DOHH2 (cell line): ENCODE measurements around the gene SOX21.

Experiments
- H3F3A ChIP-seq: fragments of 200-600 bp; sonication (generic), shearing (Covaris generic); 2 replicates; pipeline ENCODE4 v1.6.0; 2016; ENCODE audit warnings: antibody characterized with exemption, mild to moderate bottlenecking; ENCODE audit not compliant: control insufficient read depth, insufficient read depth
- H3K27ac ChIP-seq: fragments of 200-600 bp; sonication (generic); 2 replicates; pipeline ENCODE4 v1.5.1; 2014; ENCODE audit warnings: low read depth, mild to moderate bottlenecking, low read length, moderate library complexity
- H3K27me3 ChIP-seq: fragments of 200-600 bp; sonication (generic); 2 replicates; pipeline ENCODE4 v1.6.1; 2014; ENCODE audit warnings: mild to moderate bottlenecking, low read length, mixed read lengths; ENCODE audit not compliant: control insufficient read depth
- H3K36me3 ChIP-seq: fragments of 200-600 bp; sonication (generic); 2 replicates; pipeline ENCODE4 v1.6.1; 2014; ENCODE audit warnings: mild to moderate bottlenecking, low read length, moderate library complexity, mixed read lengths; ENCODE audit not compliant: control insufficient read depth
- H3K4me1 ChIP-seq: fragments of 200-600 bp; sonication (generic); 2 replicates; pipeline ENCODE4 v1.6.1; 2014; ENCODE audit warnings: mild to moderate bottlenecking, low read length, mixed read lengths; ENCODE audit not compliant: control insufficient read depth
- H3K4me2 ChIP-seq: fragments of 200-600 bp; sonication (generic); 2 replicates; pipeline ENCODE4 v1.6.0; 2014; ENCODE audit warnings: mild to moderate bottlenecking, low read length, moderate library complexity
- H3K4me3 ChIP-seq: fragments of 200-600 bp; sonication (generic); 2 replicates; pipeline ENCODE4 v1.5.1; 2014; ENCODE audit warnings: mild to moderate bottlenecking, low read length, mixed read lengths
- H3K79me2 ChIP-seq: fragments of 200-600 bp; sonication (generic); 2 replicates; pipeline ENCODE4 v1.6.1; 2014; ENCODE audit warnings: mild to moderate bottlenecking, low read length, mixed read lengths; ENCODE audit not compliant: control insufficient read depth
- H3K9me2 ChIP-seq: fragments of 200-600 bp; sonication (generic); replicated peaks from 2 replicates; pipeline ENCODE4 v1.6.1; 2014; ENCODE audit warnings: mild to moderate bottlenecking, low read length, mixed read lengths; ENCODE audit not compliant: control insufficient read depth
- H3K9me3 ChIP-seq: fragments of 200-600 bp; sonication (generic); 2 replicates; pipeline ENCODE4 v1.6.1; 2014; ENCODE audit warnings: antibody characterized with exemption, low read length, mixed read lengths; ENCODE audit not compliant: control insufficient read depth, insufficient read depth
- H4K20me1 ChIP-seq: fragments of 200-600 bp; sonication (generic); 2 replicates; pipeline ENCODE4 v1.6.0; 2014; ENCODE audit warnings: low read depth, mild to moderate bottlenecking, antibody characterized with exemption, low read length, moderate library complexity; ENCODE audit not compliant: control insufficient read depth, insufficient read depth
- CTCF ChIP-seq: fragments of 200-600 bp; sonication (generic); IDR thresholded peaks from one replicate; pipeline ENCODE4 v1.5.1; 2014; ENCODE audit warnings: antibody characterized with exemption, mild to moderate bottlenecking, low read depth, low read length; ENCODE audit not compliant: poor library complexity, severe bottlenecking
- EZH2phosphoT487 ChIP-seq: fragments of 200-600 bp; sonication (generic); IDR thresholded peaks from 2 replicates; pipeline ENCODE4 v1.6.1; 2017; ENCODE audit warnings: borderline replicate concordance, mild to moderate bottlenecking, antibody characterized with exemption, low read length, moderate library complexity, mixed read lengths

The SOX21 gene

DNA sequence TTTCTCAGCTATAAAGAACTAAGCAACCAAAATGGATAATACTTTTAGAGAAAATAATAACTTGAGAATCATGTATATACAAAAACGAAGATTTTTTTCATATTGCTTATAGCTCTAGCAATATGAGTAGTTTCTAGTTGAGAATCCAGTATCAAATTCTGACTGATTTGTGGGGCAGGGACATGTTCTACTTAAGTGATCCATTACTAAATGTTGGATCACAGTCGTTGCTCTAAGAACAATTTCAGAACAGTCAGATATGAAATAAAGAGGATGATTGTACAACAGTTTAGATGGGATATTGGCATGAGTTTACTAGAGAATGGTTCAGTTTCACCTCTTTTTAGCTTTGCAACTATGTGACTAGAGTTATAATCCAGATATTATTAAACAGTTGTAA, 39.9 kb downstream of the SOX21 start:
- Histone ChIP-seq H3K27ac (no peak overlapping the region), H3K4me1 (no peaks in the 10 kb centered on the region), H4K20me1 (no peaks in the 10 kb centered on the region), H3K27me3 (no peaks in the 10 kb centered on the region), H3F3A (no peaks in the 10 kb centered on the region), H3K4me2 (no peak overlapping the region), H3K36me3 (no peaks in the 10 kb centered on the region), H3K79me2 (no peaks in the 10 kb centered on the region), H3K9me2 (no peaks in the 10 kb centered on the region), H3K4me3 (no peak overlapping the region), H3K9me3 (no peaks in the 10 kb centered on the region)
- TF ChIP-seq EZH2phosphoT487 (no peak), CTCF (no peak)

- H3K4me2 ChIP-seq, result no peak overlapping the region
- H3K9me2 ChIP-seq, result no peaks in the 10 kb centered on the region
- H3K79me2 ChIP-seq, result no peaks in the 10 kb centered on the region
- H3K4me1 ChIP-seq, result no peaks in the 10 kb centered on the region
- no peaks in the 10 kb centered on the region for H4K20me1 ChIP-seq
- no peaks in the 10 kb centered on the region for H3K9me3 ChIP-seq
- no peaks in the 10 kb centered on the region for H3F3A ChIP-seq
- H3K27me3 ChIP-seq, result peaks cover 14% of the 10 kb centered on the region
- no peaks in the 10 kb centered on the region for H3K36me3 ChIP-seq
- TF ChIP-seq EZH2phosphoT487 (no peak), CTCF (no peak)
- H3K4me3 ChIP-seq, result no peak overlapping the region
- H3K27ac ChIP-seq, result no peak overlapping the region
Observed at GRCh38 chr13:94667190-94667589, 45.2 kb downstream of the SOX21 start.

DNA sequence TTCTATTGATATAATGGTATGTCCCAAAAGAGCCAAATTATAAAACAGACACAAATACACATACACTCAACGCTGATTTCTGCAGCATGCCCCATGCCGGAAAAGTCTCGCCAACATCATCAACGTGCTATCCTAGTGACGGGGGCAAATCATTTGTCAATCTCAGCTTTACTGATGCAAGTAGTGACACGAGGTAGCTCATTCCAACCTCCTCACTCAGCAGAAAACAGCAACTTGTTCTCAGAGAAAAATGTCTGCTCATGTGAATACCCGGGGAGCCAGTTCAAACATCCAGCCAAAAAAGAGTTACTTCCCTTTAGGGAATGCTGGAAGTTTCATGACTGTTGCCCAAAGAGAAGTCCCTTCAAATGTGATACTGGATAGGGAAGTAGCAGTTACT, 46.3 kb downstream of the SOX21 start:
- Histone ChIP-seq H3K4me1 (no peaks in the 10 kb centered on the region), H4K20me1 (no peaks in the 10 kb centered on the region), H3K27me3 (peaks cover 15% of the 10 kb centered on the region), H3K27ac (no peak overlapping the region), H3K36me3 (no peaks in the 10 kb centered on the region), H3F3A (no peaks in the 10 kb centered on the region), H3K4me2 (no peak overlapping the region), H3K9me3 (no peaks in the 10 kb centered on the region), H3K79me2 (no peaks in the 10 kb centered on the region), H3K9me2 (no peaks in the 10 kb centered on the region), H3K4me3 (no peak overlapping the region)
- TF ChIP-seq EZH2phosphoT487 (no peak), CTCF (no peak)

DNA sequence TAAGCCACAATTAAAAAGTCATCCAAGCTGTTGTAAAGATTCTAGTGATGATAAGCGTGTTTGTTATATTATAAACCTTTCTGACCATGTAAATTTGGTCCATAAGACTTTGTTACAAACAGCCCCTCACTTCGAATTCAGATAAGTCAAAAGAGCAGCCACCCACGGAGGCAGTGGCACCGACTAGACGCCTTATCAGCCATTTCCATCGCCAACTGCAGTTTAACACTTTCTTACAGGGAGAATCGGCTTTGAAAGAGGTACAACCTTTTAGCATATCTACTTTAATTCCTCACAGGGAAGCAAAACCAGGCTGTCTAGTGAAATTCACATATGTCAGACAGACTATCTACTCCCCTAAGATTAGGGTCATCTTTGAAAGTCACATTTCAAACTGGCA, 47.5 kb downstream of the SOX21 start:
- no peaks in the 10 kb centered on the region for H3K36me3 ChIP-seq
- TF ChIP-seq CTCF (no peak), EZH2phosphoT487 (no peak)
- H4K20me1 ChIP-seq, result no peaks in the 10 kb centered on the region

More for the DNA sequence above, 47.5 kb downstream of the SOX21 start:
- Histone ChIP-seq H3F3A (no peaks in the 10 kb centered on the region), H3K9me3 (no peaks in the 10 kb centered on the region), H3K9me2 (no peaks in the 10 kb centered on the region), H3K27me3 (peaks cover 17% of the 10 kb centered on the region), H3K27ac (no peak overlapping the region), H3K4me2 (no peak overlapping the region), H3K79me2 (no peaks in the 10 kb centered on the region), H3K4me3 (no peak overlapping the region), H3K4me1 (no peaks in the 10 kb centered on the region)
